SIG-M5 treated with dmso at 0.1 percent for 504 hours (cell line): Measurements from ENCODE around the gene PCSK4.

Experiments used
- DNase-seq: peaks from one replicate; lab custom pipeline; 2025; ENCODE audit not compliant: unreplicated experiment; lab: John Stamatoyannopoulos, UW

The PCSK4 gene

DNA sequence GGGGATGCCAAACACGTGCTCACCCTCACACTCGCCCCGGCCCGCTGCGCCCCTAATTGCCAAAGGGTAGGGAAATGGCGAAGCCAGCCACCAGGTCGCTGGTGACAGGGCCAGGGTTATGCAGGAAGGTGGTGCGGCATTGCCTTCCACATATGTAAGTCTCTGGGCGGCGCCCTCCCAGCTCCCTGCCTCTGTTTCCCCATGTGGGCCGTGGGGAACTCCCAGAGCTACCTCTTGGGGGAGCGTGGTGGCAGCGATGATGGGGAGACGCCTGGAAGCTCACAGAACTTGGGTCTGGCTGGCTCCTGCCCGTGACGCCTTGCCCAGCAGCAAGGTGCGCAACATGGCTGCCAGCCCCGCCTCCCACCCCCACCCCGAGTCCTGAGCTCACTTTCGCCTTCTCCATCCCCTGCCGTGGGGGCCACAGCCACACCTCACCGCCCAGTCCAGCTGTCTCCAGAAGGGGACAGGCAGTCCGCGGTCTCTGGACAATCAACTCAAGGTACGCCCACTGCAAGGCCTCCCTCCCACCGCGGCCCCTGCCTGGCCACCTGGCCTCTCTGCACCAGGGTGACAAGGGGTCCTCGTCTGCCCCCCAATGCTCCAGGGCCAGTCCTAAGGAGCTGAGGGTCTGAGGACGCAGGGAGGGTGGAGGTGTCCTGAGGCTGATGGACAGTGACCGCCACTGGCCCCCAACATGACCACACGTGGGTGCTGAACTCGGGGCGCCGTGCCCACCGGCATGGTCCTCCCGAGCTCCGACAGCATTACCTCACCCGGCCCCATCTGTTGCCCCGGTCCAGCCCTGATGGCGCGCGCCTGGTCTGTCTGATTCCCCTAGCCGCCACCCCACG, 17.7 kb downstream of the PCSK4 start:
- DNase-seq = no peak

DNA sequence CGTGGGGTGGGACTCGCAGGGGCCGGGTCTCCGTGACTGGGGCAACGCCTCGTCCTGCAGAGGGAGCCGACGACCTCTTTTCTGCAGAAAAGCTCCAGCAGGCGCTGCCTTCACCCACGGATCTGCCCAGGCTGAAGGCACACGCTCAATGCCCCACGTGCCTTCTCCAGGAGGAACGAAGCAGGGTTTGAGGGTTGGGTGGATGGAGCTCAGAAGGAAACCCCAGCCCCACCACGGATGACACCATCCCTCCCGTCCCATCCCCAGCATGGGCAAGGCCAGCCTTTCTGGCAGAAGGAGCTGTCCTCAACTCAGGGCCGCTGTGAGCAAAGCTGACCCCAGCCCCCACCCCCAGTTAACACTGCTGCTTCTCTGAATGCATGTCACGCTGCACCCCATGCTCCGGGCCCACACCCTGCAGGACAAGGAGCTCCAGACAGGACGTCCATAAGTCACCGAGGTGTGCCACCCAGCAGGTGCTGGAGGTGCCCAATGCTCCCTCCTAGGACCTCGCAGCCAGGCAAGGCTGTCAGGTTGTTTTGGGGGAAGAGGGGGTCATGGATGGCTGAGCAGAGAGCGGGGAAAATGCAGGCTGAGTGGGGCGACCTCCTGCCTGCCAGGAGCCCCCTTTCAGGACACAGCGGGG, 18.5 kb downstream of the PCSK4 start:
- DNase-seq = no peak

DNA sequence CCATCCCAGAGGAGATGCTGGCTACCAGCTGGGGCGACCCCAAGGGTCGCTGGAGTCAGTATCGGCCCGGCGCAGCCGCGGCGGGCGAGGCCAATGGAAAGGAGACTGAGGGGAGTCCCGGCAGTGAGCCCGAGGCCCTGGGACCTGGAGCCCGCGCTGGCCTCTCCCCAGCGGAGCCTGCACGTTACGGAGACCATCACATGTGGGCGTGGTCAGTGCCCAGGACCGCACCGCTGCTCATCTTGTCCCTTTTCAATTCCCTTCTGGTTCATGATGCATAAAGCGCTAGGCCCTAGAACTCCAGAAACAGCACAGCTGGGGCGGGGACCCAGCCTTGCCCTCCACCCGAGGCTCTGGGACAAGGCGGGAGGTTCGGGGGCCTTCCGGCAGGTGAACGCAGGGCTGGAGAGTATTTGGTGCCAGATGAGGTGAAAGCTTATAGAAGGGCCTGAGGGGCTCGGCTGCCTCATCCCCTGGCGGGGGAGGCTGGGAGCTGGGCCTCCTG, 19.1 kb downstream of the PCSK4 start:
- DNase-seq = no peak

DNA sequence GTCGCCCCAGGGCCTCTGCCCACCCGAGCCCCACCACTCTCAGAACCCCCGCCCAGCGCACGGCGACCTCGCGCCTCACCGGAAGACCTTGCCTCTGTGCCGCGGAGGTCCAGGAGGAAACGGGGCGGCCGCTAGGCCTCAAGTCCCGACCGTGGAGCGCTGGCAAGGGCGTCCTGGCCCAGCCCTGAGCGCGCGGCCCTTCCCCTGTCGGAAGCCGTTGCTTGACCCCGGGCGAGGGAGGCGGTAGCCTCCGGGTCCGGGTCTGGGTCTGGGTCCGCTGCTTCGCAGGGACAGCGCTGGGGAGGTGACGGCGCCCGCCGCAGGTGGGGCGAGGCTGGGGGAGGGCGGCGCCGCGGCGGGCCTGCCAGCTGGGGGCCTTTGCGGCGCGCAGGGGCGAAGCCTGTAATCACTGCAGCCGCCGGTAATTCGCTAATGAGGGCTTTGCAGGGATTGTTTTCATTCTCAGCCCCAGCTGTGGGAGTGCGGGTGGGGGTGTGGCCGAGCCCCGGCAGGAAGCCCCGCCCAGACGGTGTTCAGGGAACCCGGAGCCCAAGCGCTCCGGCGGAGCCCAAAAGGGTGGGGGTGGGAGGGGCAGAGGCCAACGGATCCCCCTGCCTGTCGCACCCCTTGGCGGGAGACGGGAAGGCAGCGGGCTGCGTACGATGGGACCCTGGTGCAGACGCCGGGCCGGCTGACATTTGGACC, 19.7 kb downstream of the PCSK4 start:
- DNase-seq = peak; percentile 39

DNA sequence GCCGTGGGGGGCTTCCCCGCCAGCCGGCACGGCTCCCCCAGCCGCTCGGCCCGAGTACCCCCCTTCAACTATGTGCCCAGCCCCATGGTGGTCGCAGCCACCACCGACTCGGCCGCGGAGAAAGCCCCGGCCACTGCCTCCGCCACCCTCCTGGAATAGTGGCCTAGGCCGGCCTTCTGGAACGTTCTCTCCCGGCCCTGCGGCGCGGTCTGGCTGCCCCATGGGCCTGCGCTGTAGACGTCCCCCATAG, 20.2 kb downstream of the PCSK4 start:
- no peak for DNase-seq

DNA sequence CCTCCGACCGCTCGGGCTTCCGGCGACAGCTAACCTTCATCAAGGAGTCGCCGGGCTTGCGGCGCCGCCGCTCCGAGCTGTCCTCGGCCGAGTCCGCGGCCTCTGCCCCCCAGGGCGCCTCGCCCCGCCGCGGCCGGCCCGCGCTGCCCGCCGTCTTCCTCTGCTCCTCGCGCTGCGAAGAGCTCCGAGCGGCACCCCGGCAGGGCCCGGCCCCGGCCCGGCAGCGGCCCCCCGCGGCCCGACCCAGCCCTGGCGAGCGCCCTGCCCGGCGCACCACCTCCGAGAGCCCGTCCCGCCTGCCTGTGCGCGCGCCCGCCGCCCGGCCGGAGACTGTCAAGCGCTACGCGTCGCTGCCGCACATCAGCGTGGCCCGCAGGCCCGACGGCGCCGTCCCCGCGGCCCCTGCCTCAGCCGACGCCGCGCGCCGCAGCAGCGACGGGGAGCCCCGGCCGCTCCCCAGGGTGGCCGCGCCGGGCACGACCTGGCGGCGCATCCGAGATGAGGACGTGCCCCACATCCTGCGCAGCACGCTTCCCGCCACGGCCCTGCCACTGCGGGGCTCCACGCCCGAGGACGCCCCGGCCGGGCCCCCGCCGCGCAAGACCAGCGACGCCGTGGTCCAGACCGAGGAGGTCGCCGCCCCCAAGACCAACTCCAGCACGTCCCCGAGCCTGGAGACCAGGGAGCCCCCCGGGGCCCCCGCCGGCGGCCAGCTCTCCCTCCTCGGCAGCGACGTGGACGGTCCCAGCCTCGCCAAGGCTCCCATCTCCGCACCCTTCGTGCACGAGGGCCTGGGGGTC, 20.7 kb downstream of the PCSK4 start:
- no peak for DNase-seq

DNA sequence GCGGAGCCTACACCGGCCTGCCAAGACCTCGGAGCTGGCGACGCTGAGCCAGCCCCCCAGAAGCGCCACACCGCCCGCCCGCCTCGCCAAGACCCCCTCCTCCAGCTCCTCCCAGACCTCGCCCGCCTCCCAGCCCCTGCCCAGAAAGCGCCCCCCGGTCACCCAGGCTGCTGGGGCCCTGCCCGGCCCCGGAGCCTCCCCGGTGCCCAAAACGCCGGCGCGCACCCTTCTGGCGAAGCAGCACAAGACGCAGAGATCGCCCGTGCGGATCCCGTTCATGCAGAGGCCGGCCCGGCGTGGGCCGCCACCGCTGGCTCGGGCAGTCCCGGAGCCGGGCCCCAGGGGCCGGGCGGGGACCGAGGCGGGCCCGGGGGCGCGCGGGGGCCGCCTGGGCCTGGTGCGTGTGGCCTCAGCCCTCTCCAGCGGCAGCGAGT, 21.3 kb downstream of the PCSK4 start:
- DNase-seq = no peak

DNA sequence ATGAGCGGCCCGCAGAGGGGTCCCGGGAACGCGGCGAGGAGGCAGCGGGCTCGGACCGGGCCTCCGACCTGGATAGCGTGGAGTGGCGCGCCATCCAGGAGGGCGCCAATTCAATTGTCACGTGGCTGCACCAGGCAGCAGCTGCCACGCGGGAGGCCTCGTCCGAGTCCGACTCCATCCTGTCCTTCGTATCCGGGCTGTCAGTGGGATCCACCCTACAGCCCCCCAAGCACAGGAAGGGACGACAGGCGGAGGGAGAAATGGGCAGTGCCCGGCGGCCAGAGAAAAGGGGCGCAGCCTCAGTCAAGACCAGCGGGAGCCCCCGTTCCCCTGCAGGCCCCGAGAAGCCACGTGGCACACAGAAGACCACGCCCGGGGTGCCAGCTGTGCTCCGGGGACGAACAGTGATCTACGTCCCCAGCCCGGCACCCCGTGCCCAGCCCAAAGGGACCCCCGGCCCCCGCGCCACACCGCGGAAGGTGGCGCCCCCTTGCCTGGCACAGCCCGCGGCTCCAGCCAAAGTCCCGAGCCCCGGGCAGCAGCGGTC, 21.8 kb downstream of the PCSK4 start:
- no peak for DNase-seq

DNA sequence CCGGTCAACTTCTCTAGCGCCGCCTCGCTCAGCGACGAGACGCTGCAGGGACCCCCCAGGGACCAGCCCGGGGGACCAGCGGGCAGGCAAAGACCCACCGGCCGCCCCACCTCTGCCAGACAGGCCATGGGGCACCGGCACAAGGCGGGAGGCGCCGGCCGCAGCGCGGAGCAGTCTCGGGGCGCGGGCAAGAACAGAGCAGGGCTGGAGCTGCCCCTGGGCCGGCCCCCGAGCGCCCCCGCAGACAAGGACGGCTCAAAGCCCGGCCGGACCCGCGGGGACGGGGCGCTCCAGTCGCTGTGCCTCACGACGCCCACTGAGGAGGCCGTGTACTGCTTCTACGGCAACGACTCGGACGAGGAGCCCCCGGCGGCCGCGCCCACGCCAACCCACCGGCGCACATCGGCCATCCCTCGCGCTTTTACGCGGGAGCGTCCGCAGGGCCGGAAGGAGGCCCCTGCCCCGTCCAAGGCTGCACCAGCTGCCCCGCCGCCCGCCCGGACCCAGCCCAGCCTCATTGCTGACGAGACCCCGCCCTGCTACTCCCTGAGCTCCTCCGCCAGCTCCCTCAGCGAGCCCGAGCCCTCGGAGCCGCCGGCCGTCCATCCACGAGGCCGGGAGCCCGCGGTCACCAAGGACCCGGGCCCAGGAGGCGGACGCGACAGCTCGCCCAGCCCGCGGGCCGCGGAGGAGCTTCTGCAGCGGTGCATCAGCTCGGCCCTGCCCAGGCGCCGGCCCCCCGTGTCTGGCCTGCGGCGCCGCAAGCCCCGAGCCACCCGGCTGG, 22.5 kb downstream of the PCSK4 start:
- no peak for DNase-seq

DNA sequence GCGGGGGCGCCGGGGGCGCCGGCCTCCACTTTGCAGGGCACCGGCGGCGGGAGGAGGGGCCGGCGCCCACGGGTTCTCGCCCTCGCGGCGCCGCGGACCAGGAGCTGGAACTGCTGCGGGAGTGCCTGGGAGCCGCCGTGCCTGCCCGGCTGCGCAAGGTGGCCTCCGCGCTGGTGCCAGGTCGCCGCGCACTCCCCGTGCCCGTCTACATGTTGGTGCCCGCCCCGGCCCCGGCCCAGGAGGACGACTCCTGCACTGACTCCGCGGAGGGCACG, 23.0 kb downstream of the PCSK4 start:
- DNase-seq = no peak

DNA sequence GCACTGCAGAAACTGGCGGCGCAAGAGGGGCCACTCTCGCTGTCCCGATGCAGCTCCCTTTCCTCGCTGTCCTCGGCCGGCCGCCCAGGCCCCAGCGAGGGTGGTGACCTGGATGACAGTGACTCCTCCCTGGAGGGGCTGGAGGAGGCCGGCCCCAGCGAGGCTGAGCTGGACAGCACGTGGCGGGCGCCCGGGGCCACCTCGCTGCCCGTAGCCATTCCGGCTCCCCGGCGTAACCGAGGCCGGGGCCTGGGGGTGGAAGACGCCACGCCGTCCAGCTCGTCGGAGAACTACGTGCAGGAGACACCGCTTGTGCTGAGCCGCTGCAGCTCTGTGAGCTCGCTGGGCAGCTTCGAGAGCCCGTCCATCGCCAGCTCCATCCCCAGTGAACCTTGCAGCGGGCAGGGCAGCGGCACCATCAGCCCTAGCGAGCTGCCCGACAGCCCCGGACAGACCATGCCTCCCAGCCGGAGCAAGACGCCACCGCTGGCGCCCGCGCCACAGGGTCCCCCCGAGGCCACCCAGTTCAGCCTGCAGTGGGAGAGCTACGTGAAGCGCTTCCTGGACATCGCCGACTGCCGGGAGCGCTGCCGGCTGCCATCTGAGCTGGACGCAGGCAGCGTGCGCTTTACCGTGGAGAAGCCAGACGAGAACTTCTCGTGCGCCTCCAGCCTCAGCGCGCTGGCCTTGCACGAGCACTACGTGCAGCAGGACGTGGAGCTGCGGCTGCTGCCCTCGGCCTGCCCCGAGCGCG, 23.5 kb downstream of the PCSK4 start:
- no peak for DNase-seq

DNA sequence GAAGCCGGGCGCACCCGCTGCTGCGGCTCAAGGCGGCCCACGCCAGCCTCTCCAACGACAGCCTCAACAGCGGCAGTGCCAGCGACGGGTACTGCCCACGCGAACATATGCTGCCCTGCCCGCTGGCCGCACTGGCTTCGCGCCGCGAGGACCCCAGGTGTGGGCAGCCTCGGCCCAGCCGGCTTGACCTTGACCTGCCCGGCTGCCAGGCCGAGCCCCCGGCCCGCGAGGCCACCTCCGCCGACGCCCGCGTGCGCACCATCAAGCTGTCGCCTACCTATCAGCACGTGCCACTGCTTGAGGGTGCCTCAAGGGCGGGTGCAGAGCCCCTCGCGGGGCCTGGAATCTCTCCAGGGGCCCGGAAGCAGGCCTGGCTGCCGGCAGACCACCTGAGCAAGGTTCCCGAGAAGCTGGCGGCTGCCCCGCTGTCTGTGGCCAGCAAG, 24.1 kb downstream of the PCSK4 start:
- DNase-seq = no peak

DNA sequence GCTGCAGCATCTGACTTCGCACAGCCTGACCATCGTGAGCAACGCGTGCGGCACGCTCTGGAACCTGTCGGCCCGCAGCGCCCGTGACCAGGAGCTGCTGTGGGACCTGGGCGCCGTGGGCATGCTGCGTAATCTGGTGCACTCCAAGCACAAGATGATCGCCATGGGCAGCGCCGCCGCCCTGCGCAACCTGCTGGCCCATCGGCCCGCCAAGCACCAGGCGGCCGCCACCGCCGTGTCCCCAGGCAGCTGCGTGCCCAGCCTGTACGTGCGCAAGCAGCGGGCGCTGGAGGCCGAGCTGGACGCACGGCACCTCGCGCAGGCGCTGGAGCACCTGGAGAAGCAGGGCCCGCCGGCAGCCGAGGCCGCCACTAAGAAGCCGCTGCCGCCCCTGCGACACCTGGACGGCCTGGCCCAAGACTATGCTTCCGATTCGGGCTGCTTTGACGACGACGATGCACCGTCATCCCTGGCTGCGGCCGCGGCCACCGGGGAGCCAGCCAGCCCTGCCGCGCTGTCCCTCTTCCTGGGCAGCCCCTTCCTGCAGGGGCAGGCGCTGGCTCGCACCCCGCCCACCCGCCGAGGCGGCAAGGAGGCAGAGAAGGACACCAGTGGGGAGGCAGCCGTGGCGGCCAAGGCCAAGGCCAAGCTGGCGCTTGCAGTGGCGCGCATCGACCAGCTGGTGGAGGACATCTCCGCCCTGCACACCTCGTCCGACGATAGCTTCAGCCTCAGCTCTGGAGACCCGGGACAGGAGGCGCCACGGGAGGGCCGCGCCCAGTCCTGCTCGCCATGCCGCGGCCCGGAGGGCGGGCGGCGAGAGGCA, 24.7 kb downstream of the PCSK4 start:
- no peak for DNase-seq

DNA sequence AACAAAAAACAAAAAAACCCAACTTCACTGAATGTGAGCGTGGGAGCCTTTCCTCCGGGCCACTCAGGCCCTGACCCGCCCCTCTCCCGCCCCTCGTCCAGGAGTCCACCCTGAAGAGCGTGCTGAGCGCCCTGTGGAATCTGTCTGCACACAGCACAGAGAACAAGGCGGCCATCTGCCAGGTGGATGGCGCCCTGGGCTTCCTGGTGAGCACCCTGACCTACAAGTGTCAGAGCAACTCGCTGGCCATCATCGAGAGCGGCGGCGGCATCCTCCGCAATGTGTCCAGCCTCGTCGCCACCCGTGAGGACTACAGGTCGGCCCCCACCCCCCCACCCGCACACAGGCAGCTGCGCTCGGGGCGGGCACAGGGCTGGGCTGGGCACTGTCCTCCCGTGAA, 28.3 kb downstream of the PCSK4 start:
- DNase-seq = no peak

DNA sequence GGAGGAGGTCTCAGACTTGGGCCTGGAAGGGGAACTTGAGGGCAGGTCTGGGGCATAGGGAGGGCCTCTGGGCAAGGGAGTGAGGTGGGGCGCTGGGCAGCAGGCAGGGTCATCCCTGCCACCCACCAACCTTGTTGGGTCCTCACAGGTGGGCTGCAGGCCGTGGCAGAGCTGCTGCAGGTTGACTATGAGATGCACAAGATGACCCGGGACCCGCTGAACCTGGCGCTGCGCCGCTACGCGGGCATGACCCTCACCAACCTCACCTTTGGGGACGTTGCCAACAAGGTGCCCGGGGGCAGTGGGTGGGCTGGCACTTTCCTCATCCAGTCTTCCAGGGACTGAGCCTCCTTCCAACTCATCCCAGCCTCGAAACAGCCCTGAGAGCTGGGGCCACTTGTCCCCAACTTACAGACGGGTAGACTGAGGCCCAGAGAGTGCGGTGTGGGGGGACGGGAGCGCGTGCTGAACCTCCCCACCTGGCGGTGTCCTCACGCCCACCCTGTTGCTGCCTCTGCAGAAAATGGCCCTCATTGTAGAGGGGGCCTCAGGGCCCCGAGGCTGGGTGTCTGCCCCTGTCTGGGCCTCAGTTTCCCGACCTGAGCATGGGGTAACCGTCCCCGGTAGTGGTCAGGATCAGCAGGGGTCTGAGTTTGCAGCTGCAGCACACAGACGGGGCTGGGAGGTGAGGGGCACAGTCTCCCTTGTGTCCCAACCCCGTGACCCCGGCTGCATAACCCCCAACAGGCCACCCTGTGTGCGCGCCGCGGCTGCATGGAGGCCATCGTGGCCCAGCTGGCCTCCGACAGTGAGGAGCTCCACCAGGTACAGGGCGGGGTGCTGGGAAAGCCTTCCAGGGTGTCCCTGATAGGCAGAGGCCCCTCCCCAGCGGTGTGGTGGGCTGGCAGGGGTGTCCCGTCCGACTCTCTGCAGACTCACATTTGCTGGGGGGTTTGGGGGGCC, 29.8 kb downstream of the PCSK4 start:
- no peak for DNase-seq

DNA sequence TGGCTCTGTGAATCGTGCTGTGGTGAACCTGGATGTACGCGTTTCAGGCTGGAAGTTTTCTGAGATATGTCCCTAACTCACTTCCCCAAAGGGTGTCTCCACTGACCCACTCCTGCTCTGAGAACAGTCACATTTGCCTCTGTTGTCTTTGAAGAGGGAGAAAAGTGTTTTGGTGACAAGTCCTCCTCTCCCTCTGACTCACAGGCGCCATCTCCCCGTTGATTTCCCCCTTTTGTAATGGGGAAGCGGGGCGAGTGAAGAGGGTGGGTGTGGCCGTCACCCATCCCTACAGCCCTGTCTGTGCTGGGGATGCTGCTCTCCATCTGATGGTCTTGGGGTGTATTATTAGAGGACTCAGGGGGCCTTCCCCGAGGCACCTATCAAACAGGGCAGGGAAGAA, 30.7 kb downstream of the PCSK4 start:
- DNase-seq = peak; percentile 35

DNA sequence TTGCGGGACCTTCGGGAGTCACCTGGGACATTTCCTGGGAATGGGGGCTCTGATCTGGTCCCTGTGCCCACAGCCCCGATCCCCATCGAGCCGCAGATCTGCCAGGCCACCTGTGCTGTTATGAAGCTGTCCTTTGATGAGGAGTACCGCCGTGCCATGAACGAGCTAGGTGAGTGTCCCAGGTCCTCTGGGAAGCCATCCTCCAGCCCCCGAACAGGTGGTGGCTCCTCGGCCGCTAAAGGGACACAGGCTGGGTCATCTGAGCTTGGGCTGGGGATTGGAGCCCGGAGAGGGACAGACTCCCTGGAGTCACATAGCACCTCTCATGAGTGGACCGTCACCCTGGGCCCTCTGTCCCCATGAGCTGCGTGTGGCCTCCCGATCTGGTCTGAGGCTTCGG, 32.3 kb downstream of the PCSK4 start:
- no peak for DNase-seq
